Calu3 (cell line): ENCODE measurements around the gene MYL3. TPM values are rescaled to one million over a fixed set of nuclear protein-coding genes. Genes with fewer than 3 reads are reported as not detected.

Experiments used
- BruUV-seq: library from RNA; stranded (reverse); fragments of 400-500 nt; replicated peaks from 2 replicates; lab custom pipeline; 2021; lab: Mats Ljungman, UMichigan
- CTCF ChIA-PET: fragments of 300-600 bp; sonication (Branson Sonifier 250); formaldehyde crosslinking; loops from one replicate; lab custom pipeline; 2022; ENCODE audit warnings: antibody characterized with exemption; lab: Charles Lee
- DNase-seq: peaks from one replicate; pipeline ENCODE4 v3.0.0; 2022
- H3K27ac Mint-ChIP-seq: one replicate; pipeline ENCODE4 v1.8.0; 2022; ENCODE audit warnings: mixed read lengths; ENCODE audit not compliant: unreplicated experiment
- H3K27me3 Mint-ChIP-seq: one replicate; pipeline ENCODE4 v1.8.0; 2022; ENCODE audit warnings: mixed read lengths; ENCODE audit not compliant: unreplicated experiment
- H3K36me3 Mint-ChIP-seq: one replicate; pipeline ENCODE4 v1.8.0; 2022; ENCODE audit warnings: mild to moderate bottlenecking, moderate library complexity, mixed read lengths; ENCODE audit not compliant: insufficient read depth, unreplicated experiment
- H3K4me1 Mint-ChIP-seq: one replicate; pipeline ENCODE4 v1.8.0; 2022; ENCODE audit warnings: mild to moderate bottlenecking, low read depth, mixed read lengths; ENCODE audit not compliant: unreplicated experiment
- H3K4me3 Mint-ChIP-seq: one replicate; pipeline ENCODE4 v1.8.0; 2022; ENCODE audit warnings: mild to moderate bottlenecking, low read depth, moderate library complexity, mixed read lengths; ENCODE audit not compliant: unreplicated experiment
- H3K9me3 Mint-ChIP-seq: one replicate; pipeline ENCODE4 v1.8.0; 2022; ENCODE audit warnings: low read depth, mixed read lengths; ENCODE audit not compliant: unreplicated experiment
- CTCF ChIP-seq: fragments of 200-600 bp; IDR thresholded peaks from one replicate; pipeline ENCODE4 v1.8.0; 2022; ENCODE audit warnings: antibody characterized with exemption; ENCODE audit not compliant: unreplicated experiment
- intact Hi-C: fragments of 100-400 bp; cut with micrococcal nuclease; formaldehyde crosslinking; loops from one replicate; pipeline ENCODE4 v1.10.0; 2022; ENCODE audit not compliant: unreplicated experiment
- total RNA-seq: library from RNA; stranded (reverse); gene quantifications from 2 replicates; pipeline ENCODE4 v1.2.3, GENCODE V29; 2022

The MYL3 gene
- total RNA-seq, 1 experiment from 2014 or later, result not detected

GRCh38 chr3:46853441-46854415 lies 9.5 kb downstream of the MYL3 start:
- no peak for DNase-seq
- H3K9me3 Mint-ChIP-seq, result no peaks in the 10 kb centered on the region
- intact Hi-C loops, result no loop called here
- TF ChIP-seq CTCF, result no peak
- no TSS peak for BruUV-seq
- CTCF ChIA-PET, result no interaction called here
- H3K27ac Mint-ChIP-seq, result no peak overlapping the region
- H3K36me3 Mint-ChIP-seq, result no peaks in the 10 kb centered on the region
- no peak overlapping the region for H3K4me3 Mint-ChIP-seq
- peaks cover 82% of the 10 kb centered on the region for H3K27me3 Mint-ChIP-seq
- H3K4me1 Mint-ChIP-seq, result no peaks in the 10 kb centered on the region

GRCh38 chr3:46852839-46853355 lies 10.3 kb downstream of the MYL3 start:
- CTCF ChIA-PET, result no interaction called here
- intact Hi-C loops, result no loop called here
- no peak for DNase-seq
- H3K27me3 Mint-ChIP-seq, result peaks cover 73% of the 10 kb centered on the region
- BruUV-seq, result no TSS peak
- H3K27ac Mint-ChIP-seq, result no peak overlapping the region
- H3K4me1 Mint-ChIP-seq, result no peaks in the 10 kb centered on the region
- no peak overlapping the region for H3K4me3 Mint-ChIP-seq
- no peak for TF ChIP-seq CTCF
- no peaks in the 10 kb centered on the region for H3K9me3 Mint-ChIP-seq
- no peaks in the 10 kb centered on the region for H3K36me3 Mint-ChIP-seq

- no peak for TF ChIP-seq CTCF
- Mint-ChIP-seq H3K36me3 (no peaks in the 10 kb centered on the region), H3K27me3 (peaks cover 68% of the 10 kb centered on the region), H3K27ac (no peak overlapping the region), H3K4me1 (no peaks in the 10 kb centered on the region), H3K9me3 (no peaks in the 10 kb centered on the region), H3K4me3 (no peak overlapping the region)
- DNase-seq, result no peak
- CTCF ChIA-PET, result no interaction called here
- intact Hi-C loops, result no loop called here
- no TSS peak for BruUV-seq
Measured at GRCh38 chr3:46852334-46852720, 10.9 kb downstream of the MYL3 start.

- H3K4me1 Mint-ChIP-seq, result no peaks in the 10 kb centered on the region
- intact Hi-C loops, result no loop called here
- no peak for TF ChIP-seq CTCF
- no peak overlapping the region for H3K27ac Mint-ChIP-seq
- no TSS peak for BruUV-seq
- no peaks in the 10 kb centered on the region for H3K9me3 Mint-ChIP-seq
- no peaks in the 10 kb centered on the region for H3K36me3 Mint-ChIP-seq
- no peak for DNase-seq
- CTCF ChIA-PET, result no interaction called here
- no peak overlapping the region for H3K4me3 Mint-ChIP-seq
- H3K27me3 Mint-ChIP-seq, result peaks cover 61% of the 10 kb centered on the region
Measured at GRCh38 chr3:46851364-46852333, 11.6 kb downstream of the MYL3 start.
